HL-60 (cell line): ENCODE data around the gene TMEM52B.

Experiments used
- DNase-seq, 2 experiments: peaks; one replicate each; pipeline ENCODE4 v3.0.0-alpha.2; 2010 to 2020; ENCODE audit warnings: low read depth in 1 of 2, low spot score in 1 of 2
- H3K27ac ChIP-seq: fragments of 250-450 bp; sonication (Bioruptor Pico); replicated peaks from 2 replicates; pipeline ENCODE4 v1.5.1; 2020; ENCODE audit warnings: mild to moderate bottlenecking, moderate library complexity
- H3K27me3 ChIP-seq: fragments of 250-450 bp; sonication (Bioruptor Pico); 2 replicates; pipeline ENCODE4 v1.5.1; 2021; ENCODE audit warnings: mild to moderate bottlenecking, moderate library complexity; ENCODE audit not compliant: insufficient read depth, poor library complexity, severe bottlenecking
- H3K4me3 ChIP-seq: replicated peaks from 2 replicates; pipeline ENCODE4 v1.5.1; 2011; ENCODE audit warnings: mild to moderate bottlenecking, control low read depth, low read length; ENCODE audit not compliant: insufficient read depth
- GABPA ChIP-seq: IDR thresholded peaks from 2 replicates; pipeline ENCODE4 v1.6.1; 2012; ENCODE audit warnings: low read depth
- POLR2AphosphoS5 ChIP-seq: IDR thresholded peaks from 2 replicates; pipeline ENCODE4 v1.6.1; 2012; ENCODE audit warnings: low read depth
- SPI1 ChIP-seq: IDR thresholded peaks from 2 replicates; pipeline ENCODE4 v1.6.1; 2012; ENCODE audit warnings: low read depth, mild to moderate bottlenecking, borderline replicate concordance
- TF ChIP-seq, protein P1 (sequence below): IDR thresholded peaks from one replicate; pipeline ENCODE4 v1.5.1; 2011; ENCODE audit warnings: low read length, control low read depth, inconsistent platforms; ENCODE audit not compliant: insufficient read depth
- TF ChIP-seq, protein P2 (sequence below): IDR thresholded peaks from 2 replicates; pipeline ENCODE4 v1.6.1; 2012; ENCODE audit warnings: low read depth; ENCODE audit not compliant: insufficient replicate concordance

Gene TMEM52B

DNA sequence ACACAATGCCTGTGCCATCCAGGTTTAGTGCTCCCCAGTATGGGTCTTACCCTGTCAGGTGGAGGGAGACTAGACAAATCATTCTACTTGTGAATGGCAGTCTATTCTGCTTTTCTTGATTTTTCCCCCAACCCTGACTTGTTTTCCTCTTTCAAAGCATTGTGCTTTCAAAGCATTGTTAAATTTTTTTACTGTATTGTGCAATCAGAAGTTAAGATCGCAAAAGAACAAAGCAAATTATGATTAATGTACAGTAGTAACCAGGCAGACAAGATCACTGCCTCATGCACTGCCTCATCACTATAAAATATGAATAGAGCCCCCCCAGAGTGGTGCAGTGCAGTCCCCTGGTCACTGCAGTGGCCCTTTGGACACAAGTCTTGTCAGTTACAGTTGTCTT lies 47.9 kb downstream of the TMEM52B start:
- TF ChIP-seq, protein P1, sequence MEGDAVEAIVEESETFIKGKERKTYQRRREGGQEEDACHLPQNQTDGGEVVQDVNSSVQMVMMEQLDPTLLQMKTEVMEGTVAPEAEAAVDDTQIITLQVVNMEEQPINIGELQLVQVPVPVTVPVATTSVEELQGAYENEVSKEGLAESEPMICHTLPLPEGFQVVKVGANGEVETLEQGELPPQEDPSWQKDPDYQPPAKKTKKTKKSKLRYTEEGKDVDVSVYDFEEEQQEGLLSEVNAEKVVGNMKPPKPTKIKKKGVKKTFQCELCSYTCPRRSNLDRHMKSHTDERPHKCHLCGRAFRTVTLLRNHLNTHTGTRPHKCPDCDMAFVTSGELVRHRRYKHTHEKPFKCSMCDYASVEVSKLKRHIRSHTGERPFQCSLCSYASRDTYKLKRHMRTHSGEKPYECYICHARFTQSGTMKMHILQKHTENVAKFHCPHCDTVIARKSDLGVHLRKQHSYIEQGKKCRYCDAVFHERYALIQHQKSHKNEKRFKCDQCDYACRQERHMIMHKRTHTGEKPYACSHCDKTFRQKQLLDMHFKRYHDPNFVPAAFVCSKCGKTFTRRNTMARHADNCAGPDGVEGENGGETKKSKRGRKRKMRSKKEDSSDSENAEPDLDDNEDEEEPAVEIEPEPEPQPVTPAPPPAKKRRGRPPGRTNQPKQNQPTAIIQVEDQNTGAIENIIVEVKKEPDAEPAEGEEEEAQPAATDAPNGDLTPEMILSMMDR: no peak
- TF ChIP-seq, protein P2, sequence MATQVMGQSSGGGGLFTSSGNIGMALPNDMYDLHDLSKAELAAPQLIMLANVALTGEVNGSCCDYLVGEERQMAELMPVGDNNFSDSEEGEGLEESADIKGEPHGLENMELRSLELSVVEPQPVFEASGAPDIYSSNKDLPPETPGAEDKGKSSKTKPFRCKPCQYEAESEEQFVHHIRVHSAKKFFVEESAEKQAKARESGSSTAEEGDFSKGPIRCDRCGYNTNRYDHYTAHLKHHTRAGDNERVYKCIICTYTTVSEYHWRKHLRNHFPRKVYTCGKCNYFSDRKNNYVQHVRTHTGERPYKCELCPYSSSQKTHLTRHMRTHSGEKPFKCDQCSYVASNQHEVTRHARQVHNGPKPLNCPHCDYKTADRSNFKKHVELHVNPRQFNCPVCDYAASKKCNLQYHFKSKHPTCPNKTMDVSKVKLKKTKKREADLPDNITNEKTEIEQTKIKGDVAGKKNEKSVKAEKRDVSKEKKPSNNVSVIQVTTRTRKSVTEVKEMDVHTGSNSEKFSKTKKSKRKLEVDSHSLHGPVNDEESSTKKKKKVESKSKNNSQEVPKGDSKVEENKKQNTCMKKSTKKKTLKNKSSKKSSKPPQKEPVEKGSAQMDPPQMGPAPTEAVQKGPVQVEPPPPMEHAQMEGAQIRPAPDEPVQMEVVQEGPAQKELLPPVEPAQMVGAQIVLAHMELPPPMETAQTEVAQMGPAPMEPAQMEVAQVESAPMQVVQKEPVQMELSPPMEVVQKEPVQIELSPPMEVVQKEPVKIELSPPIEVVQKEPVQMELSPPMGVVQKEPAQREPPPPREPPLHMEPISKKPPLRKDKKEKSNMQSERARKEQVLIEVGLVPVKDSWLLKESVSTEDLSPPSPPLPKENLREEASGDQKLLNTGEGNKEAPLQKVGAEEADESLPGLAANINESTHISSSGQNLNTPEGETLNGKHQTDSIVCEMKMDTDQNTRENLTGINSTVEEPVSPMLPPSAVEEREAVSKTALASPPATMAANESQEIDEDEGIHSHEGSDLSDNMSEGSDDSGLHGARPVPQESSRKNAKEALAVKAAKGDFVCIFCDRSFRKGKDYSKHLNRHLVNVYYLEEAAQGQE: no peak
- DNase-seq: no peak
- Histone ChIP-seq H3K27me3 (no peaks in the 10 kb centered on the region), H3K4me3 (no peak overlapping the region), H3K27ac (no peak overlapping the region)

DNA sequence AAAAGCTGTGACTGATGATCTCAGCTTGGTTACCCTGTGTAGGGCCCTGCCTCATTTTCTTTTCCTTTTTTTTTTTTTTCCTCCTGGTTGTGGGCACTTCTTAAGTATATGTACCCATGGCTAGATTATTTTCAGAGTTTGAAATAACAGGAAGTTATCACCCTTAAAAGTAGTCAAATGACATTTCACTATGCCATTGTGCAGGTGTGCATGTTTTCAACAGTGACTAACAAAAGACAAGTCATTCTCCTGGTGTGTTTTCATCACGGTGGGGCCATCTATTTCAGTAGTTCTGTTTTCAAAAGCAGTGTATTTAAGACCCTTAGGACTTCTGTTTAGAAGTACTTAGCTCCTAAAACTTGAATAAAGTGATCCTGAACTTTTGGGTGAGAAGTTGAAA lies 48.8 kb downstream of the TMEM52B start:
- no peak for DNase-seq
- TF ChIP-seq SPI1 (no peak), GABPA (no peak), POLR2AphosphoS5 (no peak)
- TF ChIP-seq, protein P1: no peak
- TF ChIP-seq, protein P2: no peak
- Histone ChIP-seq H3K27ac (no peak overlapping the region), H3K4me3 (no peak overlapping the region), H3K27me3 (no peaks in the 10 kb centered on the region)

DNA sequence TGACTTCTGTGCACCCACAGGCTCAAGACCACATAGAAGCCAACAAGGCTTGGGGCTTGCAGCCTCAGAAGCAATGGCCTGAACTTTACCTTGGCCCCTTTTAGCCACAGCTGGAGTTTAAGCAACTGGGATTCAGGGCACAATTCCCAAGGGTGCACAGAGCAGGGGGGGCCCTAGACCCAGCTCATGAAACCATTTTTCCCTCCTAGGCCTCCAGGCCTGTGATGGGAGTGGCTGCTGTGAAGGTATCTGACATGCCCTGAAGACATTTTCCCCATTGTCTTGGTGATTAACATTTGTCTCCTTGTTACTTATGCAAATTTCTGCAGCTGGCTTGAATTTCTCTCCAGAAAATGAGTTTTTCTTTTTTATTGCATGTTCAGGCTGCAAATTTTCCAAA lies 55.7 kb downstream of the TMEM52B start:
- TF ChIP-seq GABPA (no peak), SPI1 (no peak), POLR2AphosphoS5 (no peak)
- TF ChIP-seq, protein P1: no peak
- TF ChIP-seq, protein P2: no peak
- DNase-seq: no peak
- Histone ChIP-seq H3K27me3 (no peaks in the 10 kb centered on the region), H3K27ac (no peak overlapping the region), H3K4me3 (no peak overlapping the region)
